GM21423 (cell line): ENCODE measurements around the gene GPC1.

Experiments
- ATAC-seq: cut with Tn5 transposase; IDR thresholded peaks from one replicate; pipeline ENCODE4 v1.9.1; 2021; ENCODE audit warnings: mild to moderate bottlenecking, moderate library complexity; ENCODE audit not compliant: unreplicated experiment

The GPC1 gene

DNA sequence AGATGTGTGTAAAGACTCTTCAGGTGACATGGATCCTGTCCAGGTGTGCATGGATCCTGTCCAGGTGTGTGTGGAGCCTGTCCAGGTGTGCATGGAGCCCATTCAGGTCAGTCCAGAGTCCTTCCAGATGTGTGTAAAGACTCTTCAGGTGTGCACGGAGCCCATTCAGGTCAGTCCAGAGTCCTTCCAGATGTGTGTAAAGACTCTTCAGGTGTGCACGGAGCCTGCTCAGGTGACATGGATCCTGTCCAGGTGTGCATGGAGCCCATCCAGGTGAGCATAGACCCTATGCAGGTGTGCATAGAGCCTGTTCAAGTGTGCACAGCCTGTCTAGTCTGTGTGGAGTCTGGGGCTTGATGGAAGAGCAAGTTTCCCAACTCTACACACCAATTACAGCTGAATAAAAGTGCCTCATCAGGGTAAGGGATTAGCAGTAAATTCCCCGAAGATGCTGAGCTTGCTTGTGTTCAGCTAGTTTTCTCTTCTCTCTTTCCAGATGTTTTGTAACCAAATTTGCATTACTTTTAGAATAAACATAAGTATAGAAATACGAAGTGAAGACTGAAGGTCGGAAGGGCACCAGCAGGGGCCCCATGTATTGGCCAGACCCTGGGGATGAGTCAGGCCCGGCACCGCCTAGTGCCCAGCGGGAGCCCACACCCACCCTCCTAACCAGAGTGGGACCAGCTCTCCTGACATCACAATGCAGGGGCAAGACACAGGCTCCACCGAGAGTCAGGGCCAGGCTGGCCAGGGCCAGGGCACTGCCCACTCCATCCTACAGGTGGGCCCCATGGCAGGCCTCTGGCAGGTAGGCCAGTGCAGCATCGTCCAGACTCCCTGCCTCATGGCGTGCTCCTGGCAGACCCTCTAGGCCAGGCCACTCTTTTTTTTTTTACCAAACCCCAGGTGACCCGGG is 38.6 kb upstream of the GPC1 start:
- no peak for ATAC-seq

GRCh38 chr2:240397542-240397916 is 37.9 kb upstream of the GPC1 start:
- ATAC-seq = no peak

DNA sequence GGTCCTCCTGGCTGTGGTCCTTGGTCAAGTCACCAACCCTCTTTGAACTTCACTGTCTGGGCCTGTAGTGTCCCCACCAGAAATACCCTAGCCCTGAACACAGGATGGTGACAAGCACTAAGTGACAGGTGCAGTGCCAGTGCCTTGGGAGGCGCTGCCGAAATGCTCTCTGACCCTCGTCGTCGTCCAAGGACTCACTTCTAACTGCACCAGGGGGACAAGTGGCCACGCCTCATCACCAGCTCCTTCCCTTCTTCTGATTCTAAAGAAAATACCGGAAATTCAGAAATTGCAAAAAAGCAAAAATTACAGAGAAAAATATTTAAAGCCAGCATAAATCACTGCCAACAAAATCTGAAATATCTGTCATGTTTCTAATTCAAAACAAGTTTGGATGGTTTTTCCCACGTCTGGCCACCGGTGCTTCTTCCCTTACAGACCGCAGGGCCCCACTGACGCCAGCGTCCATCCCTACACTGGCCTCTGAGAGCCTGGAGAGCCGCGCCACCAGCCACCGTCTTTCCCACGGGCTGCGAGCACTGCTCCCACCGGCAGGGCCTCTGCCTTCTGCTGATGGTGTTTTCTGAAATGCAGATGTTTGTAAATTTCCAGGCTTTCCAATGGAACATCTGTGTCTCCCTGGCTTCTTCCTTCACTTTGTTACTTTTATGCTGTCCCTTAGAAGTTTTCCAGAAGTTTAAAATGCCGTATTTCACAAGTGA is 37.4 kb upstream of the GPC1 start:
- ATAC-seq = no peak

- no peak for ATAC-seq
Measured at GRCh38 chr2:240398661-240399267, 36.7 kb upstream of the GPC1 start.

DNA sequence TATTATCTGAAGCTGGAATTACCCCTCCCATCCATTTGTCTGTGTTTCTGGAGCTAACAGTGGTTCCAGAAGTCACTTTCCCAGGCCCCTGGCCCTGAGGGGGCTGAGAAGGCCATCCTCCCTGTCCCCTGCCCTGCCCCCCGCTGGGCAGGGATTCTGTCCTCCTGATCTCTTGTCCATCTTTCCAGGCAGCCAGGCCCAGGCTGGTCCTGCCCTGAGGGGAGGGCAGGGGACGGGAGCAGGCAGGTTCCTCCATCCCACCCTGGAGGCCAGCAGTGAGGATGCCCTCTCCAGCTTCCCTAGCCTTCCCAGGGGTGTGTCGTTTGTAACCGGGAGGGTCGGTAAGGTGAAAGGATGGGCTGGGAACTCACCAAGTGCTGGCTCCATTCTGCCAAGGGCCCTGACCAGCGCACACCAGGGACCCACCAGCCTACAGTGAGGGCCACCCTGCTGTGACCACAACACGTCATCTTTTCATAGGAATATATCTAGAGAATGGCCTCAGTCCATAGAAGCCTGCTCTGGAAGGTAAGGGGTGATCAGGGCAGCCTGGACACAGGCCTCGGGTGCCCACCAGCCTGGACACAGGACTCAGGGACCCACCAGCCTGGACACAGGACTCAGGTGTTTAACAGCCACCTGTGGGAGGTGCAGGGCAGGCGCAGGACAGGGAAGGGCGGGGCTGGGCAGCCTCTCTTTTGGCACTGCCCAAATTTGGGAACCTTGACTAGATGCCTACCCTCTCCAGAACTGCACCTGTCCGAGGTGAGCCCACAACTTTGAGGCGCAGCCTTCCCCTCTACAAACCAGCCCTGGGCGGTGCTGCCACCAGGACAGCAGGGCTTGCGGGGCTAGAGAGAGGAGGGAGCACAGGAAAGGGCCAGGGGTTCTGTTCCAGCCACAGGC is 35.8 kb upstream of the GPC1 start:
- ATAC-seq = no peak

- ATAC-seq = no peak
Measured at GRCh38 chr2:240400371-240401161, 34.9 kb upstream of the GPC1 start.

- no peak for ATAC-seq
Measured at GRCh38 chr2:240401308-240401707, 34.2 kb upstream of the GPC1 start.

DNA sequence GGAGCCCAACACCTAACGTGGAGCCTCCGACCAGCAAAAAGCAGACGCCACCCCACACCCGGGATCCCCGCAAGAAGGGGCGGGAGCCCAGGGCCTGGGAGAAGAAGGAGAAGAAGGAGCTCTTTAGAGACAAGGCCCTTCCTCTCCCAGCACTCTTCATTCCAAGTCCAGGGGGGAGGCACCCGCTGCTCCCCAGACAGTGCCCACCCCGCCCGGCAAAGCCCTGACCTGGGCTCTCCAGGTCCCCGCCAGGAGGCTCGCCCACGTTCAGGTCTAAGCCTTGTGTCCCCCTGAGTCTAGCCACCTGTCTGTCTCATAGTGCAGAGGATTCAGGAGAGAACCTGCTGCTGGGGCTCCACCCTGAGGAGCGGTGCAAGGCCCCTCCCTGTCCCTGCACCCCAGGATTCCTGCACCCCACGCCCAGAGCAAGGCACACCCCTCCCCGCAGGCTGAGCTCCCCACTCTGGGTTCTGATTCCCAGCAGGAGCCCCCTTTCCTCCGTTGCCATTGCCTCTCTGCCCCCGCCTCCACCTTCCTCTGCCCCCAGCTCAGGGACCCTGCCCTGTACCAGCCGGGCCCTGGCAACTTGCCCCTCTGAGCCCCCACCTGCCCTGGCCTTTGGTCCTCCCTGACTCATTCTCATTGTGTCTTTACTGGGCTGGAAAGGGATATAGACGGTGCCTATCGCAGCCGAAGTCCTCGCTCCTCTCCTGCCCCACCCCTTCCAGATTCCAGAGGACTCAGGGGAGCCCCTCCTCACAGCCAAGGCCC is 33.5 kb upstream of the GPC1 start:
- no peak for ATAC-seq

GRCh38 chr2:240402566-240403272 is 32.7 kb upstream of the GPC1 start:
- no peak for ATAC-seq

DNA sequence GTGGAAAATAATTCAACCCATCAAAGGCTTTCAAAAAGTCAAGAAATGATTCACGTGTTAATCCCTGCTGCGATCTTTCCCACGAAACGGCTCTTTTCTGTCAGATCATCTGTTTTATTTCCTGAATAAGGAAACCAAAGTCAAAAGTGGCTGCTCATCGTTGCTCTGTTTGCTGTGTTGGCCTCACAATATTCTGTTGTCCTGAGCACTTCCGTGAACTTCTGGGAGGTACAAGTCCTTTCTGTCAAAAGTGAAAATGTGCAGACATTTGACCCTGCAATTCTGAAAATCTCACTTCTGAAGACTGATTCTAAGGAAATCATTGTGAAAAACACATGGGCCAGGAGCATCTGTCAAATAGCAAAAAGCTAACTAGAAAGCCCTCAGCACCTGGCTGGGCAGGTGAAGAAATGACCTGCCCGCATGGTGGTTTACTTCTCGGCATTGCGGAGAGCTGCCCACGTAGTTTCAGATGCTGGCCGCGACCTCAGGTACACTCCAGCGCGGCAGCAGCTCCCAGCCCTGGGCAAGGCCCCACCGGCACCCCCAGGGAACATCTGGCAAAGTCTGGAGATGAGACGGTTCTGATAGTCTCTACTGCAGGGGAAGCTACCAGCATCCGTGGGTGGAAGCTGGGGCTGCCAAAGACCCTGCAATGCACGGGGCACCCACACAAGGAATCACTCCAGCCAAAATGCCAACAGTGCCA is 31.9 kb upstream of the GPC1 start:
- ATAC-seq = no peak

DNA sequence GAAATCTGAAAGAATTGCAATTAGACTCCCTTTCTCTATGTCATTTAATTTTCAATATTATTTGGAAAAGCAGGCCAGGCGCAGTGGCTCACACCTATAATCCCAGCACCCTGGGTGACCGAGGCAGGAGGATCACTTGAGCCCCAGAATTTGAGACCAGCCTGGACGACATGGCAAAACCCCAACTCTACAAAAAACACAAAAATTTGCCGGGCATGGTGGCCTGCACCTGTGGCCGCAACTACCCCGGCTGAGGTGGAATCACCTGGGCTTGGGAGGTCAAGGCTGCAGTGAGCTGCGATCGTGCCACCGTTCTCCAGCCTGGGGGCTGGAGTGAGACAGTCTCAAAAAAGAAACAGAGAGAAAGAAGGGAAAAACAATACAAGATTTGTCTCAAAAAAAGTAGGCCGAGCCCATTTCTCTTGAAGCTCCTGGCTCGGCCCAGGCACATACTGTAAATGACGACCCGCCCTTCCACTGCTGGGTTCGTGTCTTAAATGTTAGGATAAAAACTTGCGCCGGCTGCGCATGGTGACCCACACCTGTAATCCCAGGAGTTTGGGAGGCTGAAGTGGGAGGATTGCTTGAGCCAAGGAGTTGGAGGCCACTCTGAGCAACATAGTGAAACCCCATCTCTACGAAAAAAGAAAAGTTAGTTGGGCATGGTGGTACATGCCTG is 31.1 kb upstream of the GPC1 start:
- no peak for ATAC-seq

DNA sequence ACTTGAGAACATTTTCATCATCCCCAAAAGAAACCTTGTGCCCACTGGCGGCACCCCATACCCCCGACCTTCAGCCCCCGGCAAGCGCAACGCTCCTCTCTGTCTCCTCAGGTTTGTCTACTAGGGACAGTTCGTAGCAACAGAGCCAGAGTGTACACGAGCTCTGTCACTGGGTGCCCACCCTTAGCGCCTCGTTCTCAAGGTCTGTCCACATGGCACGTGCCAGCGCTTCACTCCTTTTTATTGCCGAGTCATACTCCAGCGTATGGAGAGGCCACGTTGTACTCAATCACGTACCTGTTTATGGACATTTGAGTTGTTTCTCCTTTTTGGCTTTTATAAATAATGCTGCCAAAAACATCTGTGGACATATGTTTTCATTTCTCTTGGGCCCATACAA is 30.3 kb upstream of the GPC1 start:
- ATAC-seq = no peak

DNA sequence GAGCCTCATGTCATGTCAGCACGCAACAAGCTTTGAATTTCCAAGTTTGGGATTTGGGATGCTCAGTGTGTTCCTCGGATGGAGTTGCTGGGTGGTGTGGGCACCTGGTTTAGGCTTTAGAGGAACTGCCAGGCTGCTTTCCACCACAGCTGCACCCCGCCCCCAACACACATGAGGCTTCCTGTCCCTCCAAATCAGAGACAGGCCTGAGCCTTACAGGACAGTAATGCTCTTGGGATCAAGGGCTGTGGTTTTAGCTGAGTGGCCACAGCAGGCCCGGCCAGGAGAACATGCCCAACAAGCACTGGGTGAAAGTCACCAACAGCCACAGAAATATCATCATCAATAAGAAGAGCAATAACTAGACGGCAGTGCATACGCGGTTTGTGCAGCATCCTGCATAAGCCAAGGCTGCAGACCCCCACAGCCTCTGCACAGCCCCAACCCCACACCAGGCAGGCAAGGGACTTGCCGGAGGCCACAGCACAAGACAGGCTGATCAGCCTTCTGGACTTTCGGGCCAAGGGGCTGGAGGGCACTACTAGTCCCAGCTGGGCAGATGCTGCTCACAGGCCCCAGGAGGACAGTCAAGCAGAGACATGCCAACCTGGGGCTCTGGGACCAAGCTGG is 29.7 kb upstream of the GPC1 start:
- no peak for ATAC-seq

DNA sequence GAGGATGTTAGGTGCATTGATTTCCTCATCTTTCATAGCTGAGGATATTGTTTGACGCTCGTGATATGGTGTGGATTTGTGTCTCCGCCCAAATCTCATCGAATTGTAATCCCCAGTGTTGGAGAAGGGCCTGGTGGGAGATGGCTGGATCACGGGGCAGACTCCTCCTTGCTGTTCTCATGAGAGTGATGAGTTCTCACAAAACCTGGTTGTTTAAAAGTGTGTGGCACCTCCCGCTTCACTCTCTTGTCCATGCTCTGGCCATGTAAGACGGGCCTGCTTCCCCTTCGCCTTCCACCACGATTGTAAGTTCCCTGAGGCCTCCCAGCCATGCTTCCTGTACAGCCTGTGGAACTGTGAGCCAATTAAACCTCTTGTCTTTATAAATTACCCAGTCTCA is 28.4 kb upstream of the GPC1 start:
- ATAC-seq = no peak

- no peak for ATAC-seq
Measured at GRCh38 chr2:240410004-240410403, 25.5 kb upstream of the GPC1 start.

GRCh38 chr2:240410808-240411207 is 24.7 kb upstream of the GPC1 start:
- no peak for ATAC-seq
